AG09309 (cell line): ENCODE results near the gene FEM1B.

ENCODE experiments used
- DNase-seq: peaks from one replicate; pipeline ENCODE4 v3.0.0-alpha.2; 2010; ENCODE audit warnings: low read depth
- H3K4me3 ChIP-seq: 2 replicates; pipeline ENCODE4 v1.5.1; 2011; ENCODE audit warnings: mild to moderate bottlenecking, low read depth, low read length, moderate library complexity; ENCODE audit not compliant: control insufficient read depth
- CTCF ChIP-seq: IDR thresholded peaks from 2 replicates; pipeline ENCODE4 v1.5.1; 2011; ENCODE audit warnings: mild to moderate bottlenecking, low read depth, low read length, inconsistent platforms; ENCODE audit not compliant: insufficient read depth, control insufficient read depth; ENCODE audit errors: missing control alignments

The FEM1B gene

GRCh38 chr15:68268405-68268804 is 9.1 kb upstream of the FEM1B start:
- TF ChIP-seq CTCF = no peak
- no peak for DNase-seq
- H3K4me3 ChIP-seq = no peak overlapping the region

- DNase-seq = no peak
- H3K4me3 ChIP-seq = peak overlapping the region; percentile 21
- TF ChIP-seq CTCF = no peak
Observed at GRCh38 chr15:68271854-68272471, 5.6 kb upstream of the FEM1B start.

GRCh38 chr15:68272721-68273271 is 4.7 kb upstream of the FEM1B start:
- H3K4me3 ChIP-seq = no peak overlapping the region
- DNase-seq = no peak
- TF ChIP-seq CTCF = no peak

- no peak overlapping the region for H3K4me3 ChIP-seq
Observed at GRCh38 chr15:68274201-68274848, 3.2 kb upstream of the FEM1B start.

GRCh38 chr15:68275165-68275746 is 2.3 kb upstream of the FEM1B start:
- no peak for DNase-seq
- TF ChIP-seq CTCF = no peak

More at GRCh38 chr15:68274201-68274848, 3.2 kb upstream of the FEM1B start:
- no peak for DNase-seq
- TF ChIP-seq CTCF = no peak

GRCh38 chr15:68276668-68277067 is 877 bp upstream of the FEM1B start:
- DNase-seq = no peak
- peak overlapping the region; percentile 90 for H3K4me3 ChIP-seq
- no peak for TF ChIP-seq CTCF

More at GRCh38 chr15:68275165-68275746, 2.3 kb upstream of the FEM1B start:
- H3K4me3 ChIP-seq = no peak overlapping the region
